Spleen (tissue), 11 donors: Measurements from ENCODE around the gene RNGTT. TPM values are rescaled to one million over a fixed set of nuclear protein-coding genes. Genes with fewer than 3 reads are reported as not detected.

Experiments used
- DNase-seq: peaks from one replicate; pipeline ENCODE4 v3.0.0-alpha.2; 2020
- H3K27ac ChIP-seq, 8 donors: fragments of 200-600 bp; sonication (generic) in 7 of 8; 1 replicate in 4 of 8; 2 replicates in 4 of 8; pipeline versions ENCODE4 v1.5.0 to v1.8.0; 2016 to 2021; ENCODE audit warnings: inconsistent platforms in 4 of 8, mild to moderate bottlenecking in 4 of 8, moderate library complexity in 1 of 8
- H3K27me3 ChIP-seq, 7 donors: fragments of 200-600 bp; sonication (generic) in 6 of 7; replicated peaks in 1 of 7; 1 replicate in 4 of 7; 2 replicates in 3 of 7; pipeline versions ENCODE4 v1.5.0 to v1.8.0; 2016 to 2021; ENCODE audit warnings: inconsistent platforms in 3 of 7, mild to moderate bottlenecking in 1 of 7
- H3K36me3 ChIP-seq, 6 donors: fragments of 200-600 bp; sonication (generic) in 5 of 6; 1 replicate in 4 of 6; 2 replicates in 2 of 6; pipeline versions ENCODE4 v1.5.0 to v1.8.0; 2016 to 2021; ENCODE audit warnings: inconsistent platforms in 2 of 6
- H3K4me1 ChIP-seq, 6 donors: fragments of 200-600 bp; sonication (generic) in 5 of 6; 1 replicate in 3 of 6; 2 replicates in 3 of 6; pipeline versions ENCODE4 v1.5.0 to v1.8.0; 2016 to 2021; ENCODE audit warnings: inconsistent platforms in 3 of 6
- H3K4me3 ChIP-seq, 8 donors: fragments of 200-600 bp; sonication (generic) in 7 of 8; 1 replicate in 4 of 8; 2 replicates in 4 of 8; pipeline versions ENCODE4 v1.5.0 to v1.8.0; 2016 to 2021; ENCODE audit warnings: inconsistent platforms in 4 of 8, mild to moderate bottlenecking in 4 of 8, moderate library complexity in 2 of 8
- H3K9me3 ChIP-seq, 8 donors: fragments of 200-600 bp; sonication (generic) in 7 of 8; 1 replicate in 4 of 8; 2 replicates in 4 of 8; pipeline versions ENCODE4 v1.5.0 to v1.8.0; 2016 to 2021; ENCODE audit warnings: inconsistent platforms in 4 of 8
- POLR2A ChIP-seq, 3 donors: fragments of 450-650 bp; IDR thresholded peaks; one replicate each; pipeline ENCODE4 v1.5.1; 2017; ENCODE audit warnings: antibody characterized with exemption in 3 of 3, mild to moderate bottlenecking in 1 of 3
- POLR2AphosphoS5 ChIP-seq, 3 donors: sonication (generic); formaldehyde crosslinking; IDR thresholded peaks; one replicate each; pipeline ENCODE4 v1.5.1; 2017; ENCODE audit warnings: antibody characterized with exemption in 3 of 3
- WGBS, 5 donors: extraction: QIAGEN DNeasy Blood & Tissue Kit in 3 of 5; methylation state at CpG; one replicate each; pipeline versions ENCODE4 v1.1.5 to v1.1.7; 2013 to 2018; 5-methylcytosine and 5-hydroxymethylcytosine counted together
- intact Hi-C: fragments of 100-400 bp; cut with DNase I; formaldehyde crosslinking; loops from one replicate; pipeline ENCODE4 v1.15.0; 2023; ENCODE audit warnings: low total_unique reads
- polyA plus RNA-seq, 3 donors: library from polyadenylated mRNA; stranded (reverse); fragments of 200-250 nt; gene quantifications; one replicate each; pipeline ENCODE4 v1.2.1, GENCODE V29; 2013
- total RNA-seq, 7 donors: library from RNA; depleted of rRNA in 3 of 7; stranded (reverse); fragments of >200 nt in 3 of 7; fragmentation: NEBNext Ultra II Directional in 4 of 7; extraction: Animal tissue kit (Norgen Biotek cat#: 25700) in 4 of 7; gene quantifications; one replicate each; pipeline versions ENCODE4 v1.1.0 to v1.2.1, GENCODE V29; 2016 to 2021
- TF ChIP-seq, protein P1 (sequence below), 11 experiments: fragments of 200-600 bp in 7 of 11; fragments of 450-650 bp in 4 of 11; sonication (generic) in 4 of 11; IDR thresholded peaks in 8 of 11; conservative IDR thresholded peaks in 3 of 11; 1 replicate in 7 of 11; 2 replicates in 4 of 11; pipeline versions ENCODE4 v1.4.0 to v1.8.0; 2016 to 2021; ENCODE audit warnings: antibody characterized with exemption in 11 of 11, inconsistent platforms in 4 of 11, mild to moderate bottlenecking in 1 of 11
- donor health status: healthy with polysubstance abuse.
- donor health status: DM: no; HTN: no; CAD: no; lungs with moderate emphysema.
- donor health status: DM: no; HTN: no; CAD: no.
- donor health status: Bipolar disorder and iron deficiency.
- donor health status: healthy.
- donor health status: DM: no; HTN: no; CAD: no.
- donor health status: DM: yes; HTN: yes; CAD: no.

The RNGTT gene
- total and polyA plus RNA-seq, 10 donors: 9.4 to 27.1 (median 17.6) TPM

DNA sequence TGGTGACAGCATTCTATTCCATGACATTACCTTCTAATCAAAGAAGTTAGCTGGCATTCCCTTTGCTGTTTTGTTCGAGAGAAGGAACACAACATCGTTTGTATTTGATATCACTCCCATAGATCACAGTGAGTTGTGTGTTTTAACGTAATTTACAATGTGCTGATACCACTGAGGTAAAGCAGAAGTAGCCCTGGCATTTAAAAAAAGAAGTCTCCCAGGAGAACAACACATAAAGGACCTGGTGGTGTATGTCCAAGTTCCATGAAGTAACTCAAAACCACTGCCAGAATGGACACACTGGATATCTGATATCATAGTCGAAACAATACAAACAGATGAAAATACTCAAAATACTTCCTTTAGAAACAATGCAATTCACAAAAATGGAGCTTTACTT lies 351.7 kb downstream of the RNGTT start:
- Histone ChIP-seq H3K36me3 (peaks cover 0 to 44% (median 4%) of the 10 kb centered on the region in 6 donors), H3K27me3 (no peaks in the 10 kb centered on the region), H3K9me3 (peaks cover 0 to 6% (median 0%) of the 10 kb centered on the region in 8 donors), H3K27ac (peak overlapping the region in 1 of 8 donors; percentile 73), H3K4me1 (peaks cover 0 to 9% (median 2%) of the 10 kb centered on the region in 6 donors), H3K4me3 (no peak overlapping the region)
- no peak for DNase-seq
- TF ChIP-seq POLR2A (IDR thresholded peaks at IDR 0.05): no peak
- TF ChIP-seq, protein P1, sequence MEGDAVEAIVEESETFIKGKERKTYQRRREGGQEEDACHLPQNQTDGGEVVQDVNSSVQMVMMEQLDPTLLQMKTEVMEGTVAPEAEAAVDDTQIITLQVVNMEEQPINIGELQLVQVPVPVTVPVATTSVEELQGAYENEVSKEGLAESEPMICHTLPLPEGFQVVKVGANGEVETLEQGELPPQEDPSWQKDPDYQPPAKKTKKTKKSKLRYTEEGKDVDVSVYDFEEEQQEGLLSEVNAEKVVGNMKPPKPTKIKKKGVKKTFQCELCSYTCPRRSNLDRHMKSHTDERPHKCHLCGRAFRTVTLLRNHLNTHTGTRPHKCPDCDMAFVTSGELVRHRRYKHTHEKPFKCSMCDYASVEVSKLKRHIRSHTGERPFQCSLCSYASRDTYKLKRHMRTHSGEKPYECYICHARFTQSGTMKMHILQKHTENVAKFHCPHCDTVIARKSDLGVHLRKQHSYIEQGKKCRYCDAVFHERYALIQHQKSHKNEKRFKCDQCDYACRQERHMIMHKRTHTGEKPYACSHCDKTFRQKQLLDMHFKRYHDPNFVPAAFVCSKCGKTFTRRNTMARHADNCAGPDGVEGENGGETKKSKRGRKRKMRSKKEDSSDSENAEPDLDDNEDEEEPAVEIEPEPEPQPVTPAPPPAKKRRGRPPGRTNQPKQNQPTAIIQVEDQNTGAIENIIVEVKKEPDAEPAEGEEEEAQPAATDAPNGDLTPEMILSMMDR (IDR thresholded peaks at IDR 0.05 in 8 of 11, conservative IDR thresholded peaks at IDR 0.05 in 3 of 11): no peak
- no peak for TF ChIP-seq POLR2AphosphoS5 (IDR thresholded peaks at IDR 0.05)
- 74 to 87% (median 81%) methylated on average over 4 of the region's 4 CpGs for WGBS, 5 donors
- intact Hi-C loops: no loop called here

DNA sequence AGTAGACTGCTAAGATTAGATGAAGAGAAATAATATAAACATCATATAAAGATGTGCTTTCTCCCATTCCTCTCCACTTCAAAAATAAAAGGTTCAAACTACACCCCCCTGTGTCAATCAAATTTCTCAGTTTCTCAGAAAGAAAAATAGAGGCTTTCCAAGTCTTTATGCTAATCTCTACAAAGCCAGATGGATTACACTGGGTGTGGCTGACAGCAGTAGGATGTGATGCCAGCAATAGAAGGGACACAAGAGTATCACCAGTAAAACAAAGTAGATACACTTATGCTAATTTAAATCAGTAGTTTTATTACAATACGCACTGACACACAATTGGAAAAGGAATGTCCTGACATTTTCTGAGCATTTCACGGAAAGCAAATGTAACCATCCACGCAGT lies 353.4 kb downstream of the RNGTT start:
- H3K27me3 ChIP-seq: no peaks in the 10 kb centered on the region
- peaks cover 0 to 44% (median 4%) of the 10 kb centered on the region in 6 donors for H3K36me3 ChIP-seq
- no peak overlapping the region for H3K27ac ChIP-seq
- DNase-seq: no peak
- peaks cover 0 to 6% (median 0%) of the 10 kb centered on the region in 8 donors for H3K9me3 ChIP-seq
- 95 to 99% (median 98%) methylated on average over 3 of the region's 3 CpGs for WGBS, 5 donors
- intact Hi-C loops: no loop called here
- H3K4me1 ChIP-seq: no peaks in the 10 kb centered on the region
- TF ChIP-seq POLR2AphosphoS5 (IDR thresholded peaks at IDR 0.05): no peak
- TF ChIP-seq, protein P1 (IDR thresholded peaks at IDR 0.05 in 8 of 11, conservative IDR thresholded peaks at IDR 0.05 in 3 of 11): no peak
- no peak for TF ChIP-seq POLR2A (IDR thresholded peaks at IDR 0.05)
- no peak overlapping the region for H3K4me3 ChIP-seq

DNA sequence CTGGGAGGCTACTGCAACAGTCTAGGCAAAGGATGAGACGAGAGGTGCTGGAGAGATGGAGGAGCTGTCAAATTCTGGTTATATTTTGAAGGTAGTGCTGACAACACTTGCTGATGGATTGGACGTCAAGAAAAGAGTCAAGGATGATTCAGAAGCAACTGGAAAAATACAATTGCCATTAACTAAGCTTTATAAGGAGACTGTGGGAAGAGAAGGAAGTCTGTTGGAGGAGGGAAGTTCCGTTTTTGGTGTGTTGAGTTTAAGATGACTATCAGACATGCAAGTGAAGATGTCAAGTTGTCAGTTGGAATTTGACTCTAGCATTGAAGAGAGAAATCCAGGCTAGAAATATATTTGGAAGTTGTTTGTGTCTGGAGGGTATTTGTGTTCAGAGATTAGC lies 358.1 kb downstream of the RNGTT start:
- Histone ChIP-seq H3K36me3 (peaks cover 0 to 9% (median 0%) of the 10 kb centered on the region in 6 donors), H3K27me3 (no peaks in the 10 kb centered on the region), H3K9me3 (peaks cover 0 to 6% (median 0%) of the 10 kb centered on the region in 8 donors), H3K4me3 (no peak overlapping the region), H3K27ac (no peak overlapping the region), H3K4me1 (no peaks in the 10 kb centered on the region)
- no peak for DNase-seq
- intact Hi-C loops: no loop called here
- 59 to 69% (median 61%) methylated on average over 3 of the region's 3 CpGs for WGBS, 5 donors
- TF ChIP-seq, protein P1 (IDR thresholded peaks at IDR 0.05 in 8 of 11, conservative IDR thresholded peaks at IDR 0.05 in 3 of 11): no peak
- TF ChIP-seq POLR2A (IDR thresholded peaks at IDR 0.05): no peak
- no peak for TF ChIP-seq POLR2AphosphoS5 (IDR thresholded peaks at IDR 0.05)

DNA sequence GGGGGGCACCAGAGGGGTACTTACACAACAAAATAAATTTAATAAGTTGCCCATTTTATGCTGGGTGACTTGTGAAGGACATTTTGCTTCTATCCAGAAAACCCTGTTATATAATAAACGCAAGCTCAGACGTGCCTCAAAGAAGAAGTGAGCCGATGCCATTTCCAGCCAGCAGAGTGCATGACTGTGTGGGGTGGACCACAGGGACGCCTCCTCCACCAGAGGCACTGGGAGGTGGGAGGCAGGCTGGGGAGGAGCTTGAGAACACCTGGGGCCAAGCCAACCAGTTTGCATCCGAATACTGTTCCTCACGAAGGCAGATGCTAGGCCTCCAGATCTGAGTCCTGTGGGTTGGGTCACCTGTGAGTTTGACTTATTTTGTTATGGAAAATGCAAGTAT lies 363.8 kb downstream of the RNGTT start:
- Histone ChIP-seq H3K27ac (no peak overlapping the region), H3K4me1 (no peaks in the 10 kb centered on the region), H3K9me3 (no peaks in the 10 kb centered on the region), H3K36me3 (no peaks in the 10 kb centered on the region), H3K27me3 (no peaks in the 10 kb centered on the region), H3K4me3 (no peak overlapping the region)
- TF ChIP-seq POLR2AphosphoS5 (IDR thresholded peaks at IDR 0.05) (no peak), POLR2A (IDR thresholded peaks at IDR 0.05) (no peak)
- TF ChIP-seq, protein P1 (IDR thresholded peaks at IDR 0.05 in 8 of 11, conservative IDR thresholded peaks at IDR 0.05 in 3 of 11): no peak
- WGBS, 5 donors: 68 to 85% (median 78%) methylated on average over 6 of the region's 6 CpGs
- no peak for DNase-seq
- intact Hi-C loops: no loop called here
